ENCODE results near the gene CD55. TPM values are rescaled to one million over a fixed set of nuclear protein-coding genes. Genes with fewer than 3 reads are reported as not detected.

Gene CD55
- total RNA-seq, 4 donors from 2014 or later, result 8.0 to 75.4 (median 40.1) TPM

Other genes starting within 250 kb of the CD55 start
- gene C4BPB, start 232.8 kb upstream of the CD55 start, total RNA-seq, result 10 to 100 TPM in 1 of 4 donors, 1 to 10 TPM in 2, not detected in 1; 3.7 to 16.8 (median 9.8) TPM
- 1 to 10 TPM in 3 of 4 donors, not detected in 1; 2.2 to 4.4 (median 2.5) TPM for gene C4BPA, start 217.4 kb upstream of the CD55 start, total RNA-seq
- 1 to 10 TPM in 2 of 4 donors, not detected in 2; 6.4 to 9.4 TPM for gene CR2, start 132.7 kb downstream of the CD55 start, total RNA-seq
- gene CR1, start 174.5 kb downstream of the CD55 start, total RNA-seq, result 10 to 100 TPM in 1 of 4 donors, 1 to 10 TPM in 3; 1.5 to 12.0 (median 3.3) TPM

Measured in transverse colon (tissue), 4 donors.